H1 (cell line): ENCODE results near the gene ZNF692. TPM values are rescaled to one million over a fixed set of nuclear protein-coding genes. Genes with fewer than 3 reads are reported as not detected.

ENCODE experiments used
- CBX8 ChIP-seq: fragments of 300-800, 300-1000 bp; sonication (generic); IDR thresholded peaks from 2 replicates; pipeline ENCODE4 v1.7.1; 2016; ENCODE audit warnings: low read depth, low read length, borderline replicate concordance
- CREB1 ChIP-seq: IDR thresholded peaks from 2 replicates; pipeline ENCODE4 v1.6.1; 2012; ENCODE audit warnings: inconsistent platforms
- EZH2 ChIP-seq: fragments of 200-600 bp; sonication (generic); IDR thresholded peaks from 2 replicates; pipeline ENCODE4 v1.7.1; 2012; ENCODE audit warnings: low read depth, mild to moderate bottlenecking, moderate library complexity, low read length, inconsistent platforms; ENCODE audit not compliant: severe bottlenecking
- FOSL1 ChIP-seq: IDR thresholded peaks from 2 replicates; pipeline ENCODE4 v1.6.1; 2011; ENCODE audit warnings: mild to moderate bottlenecking, low read depth, low read length, moderate library complexity; ENCODE audit not compliant: insufficient read depth
- JUND ChIP-seq: IDR thresholded peaks from 2 replicates; pipeline ENCODE4 v1.6.1; 2011; ENCODE audit warnings: mild to moderate bottlenecking, improper control_type of control experiment, low read length
- KDM4A ChIP-seq: IDR thresholded peaks from one replicate; pipeline ENCODE4 v1.7.1; 2012; ENCODE audit warnings: low read depth, mild to moderate bottlenecking, moderate library complexity, low read length, inconsistent platforms; ENCODE audit not compliant: severe bottlenecking
- POLR2A ChIP-seq, 2 experiments: IDR thresholded peaks; 1 replicate in 1 of 2; 2 replicates in 1 of 2; pipeline ENCODE4 v1.6.1; 2011; ENCODE audit warnings: low read depth in 2 of 2, low read length in 2 of 2, mild to moderate bottlenecking in 2 of 2; ENCODE audit errors: control extremely low read depth in 1 of 2
- POU5F1 ChIP-seq: IDR thresholded peaks from 2 replicates; pipeline ENCODE4 v1.6.1; 2011; ENCODE audit warnings: low read depth, mild to moderate bottlenecking, low read length, moderate library complexity
- RBBP5 ChIP-seq: IDR thresholded peaks from 2 replicates; pipeline ENCODE4 v1.7.1; 2012; ENCODE audit warnings: low read depth, mild to moderate bottlenecking, inconsistent platforms, low read length, moderate library complexity, borderline replicate concordance
- RXRA ChIP-seq: IDR thresholded peaks from 2 replicates; pipeline ENCODE4 v1.6.1; 2011; ENCODE audit warnings: low read depth, mild to moderate bottlenecking, low read length, moderate library complexity; ENCODE audit not compliant: insufficient read depth
- SIN3A ChIP-seq, 2 experiments: IDR thresholded peaks in 1 of 2; conservative IDR thresholded peaks in 1 of 2; 2 replicates each; pipeline ENCODE4 v1.6.1; 2011 to 2012; ENCODE audit warnings: low read length in 2 of 2, improper control_type of control experiment in 1 of 2, low read depth in 1 of 2, mild to moderate bottlenecking in 1 of 2
- SIRT6 ChIP-seq: IDR thresholded peaks from one replicate; pipeline ENCODE4 v1.7.1; 2012; ENCODE audit warnings: low read length, inconsistent platforms
- SP1 ChIP-seq: IDR thresholded peaks from 2 replicates; pipeline ENCODE4 v1.6.1; 2011; ENCODE audit warnings: low read depth, low read length
- TAF1 ChIP-seq: IDR thresholded peaks from 2 replicates; pipeline ENCODE4 v1.6.1; 2011; ENCODE audit warnings: mild to moderate bottlenecking, low read depth, low read length
- TAF7 ChIP-seq: optimal IDR thresholded peaks from 2 replicates; pipeline ENCODE3; 2011; ENCODE audit warnings: low read depth, mild to moderate bottlenecking, inconsistent platforms, low read length, moderate library complexity, borderline replicate concordance
- TEAD4 ChIP-seq: IDR thresholded peaks from 2 replicates; pipeline ENCODE4 v1.6.1; 2012; ENCODE audit warnings: low read depth, low read length, inconsistent platforms, mixed read lengths
- polyA plus RNA-seq, 7 experiments: library from polyadenylated mRNA; depleted of rRNA in 3 of 7; stranded (reverse) in 5 of 7; unstranded in 2 of 7; fragments of >200 nt in 5 of 7; fragments of 200-250 nt in 2 of 7; gene quantifications; 1 replicate in 5 of 7; 2 replicates in 1 of 7; 4 replicates in 1 of 7; pipeline versions ENCODE4 v1.2.1 to v1.2.3, GENCODE V29; 2011 to 2013; ENCODE audit warnings: missing spikeins in 2 of 7, mixed read lengths in 2 of 7
- total RNA-seq: library from RNA; stranded (reverse); fragmentation: NEBNext Ultra II Directional; extraction: Animal tissue kit (Norgen Biotek cat#: 25700); gene quantifications from 2 replicates; pipeline ENCODE4 v1.2.1, GENCODE V29; 2021

ZNF692 gene
- total and polyA plus RNA-seq, 2 of the 8 experiments (the other 6 are each of a cell fraction or from before 2014, with no cell fraction given), result 38.4 to 52.3 TPM

- peak; percentile 92 for TF ChIP-seq TAF1
- TF ChIP-seq CBX8, result no peak
- peak; percentile 84; the same call in 1 of the 2 replicates for TF ChIP-seq SP1
- peak; percentile 8 to 51; a peak in 2 of 4 replicates for TF ChIP-seq SIN3A (conservative IDR thresholded peaks at IDR 0.05 in 1 of 2, IDR thresholded peaks at IDR 0.05 in 1 of 2; ENCODE audit: low read depth in 1 of 2, low read length in 2 of 2)
- TF ChIP-seq RBBP5, result no peak
- TF ChIP-seq TEAD4, result no peak
- no peak for TF ChIP-seq EZH2
- peak; percentile 94 for TF ChIP-seq CREB1
- peak; percentile 71 to 87; a peak in 2 of 3 replicates for TF ChIP-seq POLR2A (IDR thresholded peaks at IDR 0.05; ENCODE audit: control extremely low read depth in 1 of 2, low read depth in 2 of 2, low read length in 2 of 2)
- TF ChIP-seq SIRT6, result no peak
- no peak for TF ChIP-seq JUND
- no peak for TF ChIP-seq RXRA
- 0 out of 2 replicates have a peak, but pooled peaks have one; percentile 6 for TF ChIP-seq FOSL1
- no peak for TF ChIP-seq KDM4A
- TF ChIP-seq POU5F1, result no peak
- peak; percentile 89 for TF ChIP-seq TAF7
Measured at GRCh38 chr1:248837781-248838356, 21.0 kb downstream of the ZNF692 start, which contains the start of gene ZNF672 (continued).
